ENCODE measurements around the gene VAV2.

The VAV2 gene

DNA sequence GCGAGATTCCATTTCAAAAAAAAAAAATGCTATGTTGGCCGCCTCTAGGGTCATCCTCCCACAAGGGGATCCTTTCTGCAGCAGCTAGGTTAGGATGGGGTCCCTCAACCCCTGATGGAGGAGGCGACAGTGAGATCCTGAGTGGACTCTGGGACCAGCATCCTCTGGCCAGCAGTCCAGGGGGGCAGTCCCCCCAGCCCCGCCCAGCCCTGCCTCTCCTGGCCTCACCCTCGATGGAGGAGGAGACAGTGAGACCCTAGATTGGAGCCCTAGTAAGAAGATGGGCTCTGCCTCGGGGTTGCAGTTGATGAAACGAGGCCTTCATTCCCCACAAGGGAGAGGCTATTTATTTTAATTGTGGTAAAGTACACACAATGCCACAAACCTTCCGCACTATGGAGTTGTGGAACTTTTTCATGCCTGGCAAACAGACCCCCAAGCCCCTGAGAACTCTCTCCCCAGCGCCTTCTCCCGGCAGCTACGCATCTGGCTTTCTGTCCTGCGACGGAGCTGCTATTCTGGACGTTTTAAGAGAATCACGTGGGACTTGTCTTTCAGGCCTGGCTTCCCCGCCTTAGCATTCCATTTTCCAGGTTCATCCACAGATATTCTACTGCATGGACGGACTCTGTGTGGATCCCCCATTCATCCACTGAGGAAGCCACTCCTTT lies 15.8 kb downstream of the VAV2 start:
- Histone ChIP-seq H3K4me3 (ENCODE audit: insufficient read depth, low read length, poor library complexity, severe bottlenecking) (no peak overlapping the region), H3K36me3 (ENCODE audit: low read length) (no peaks in the 10 kb centered on the region), H3K27ac (ENCODE audit: low read depth, low read length) (no peak overlapping the region), H4K20me1 (ENCODE audit: low read depth, low read length) (peaks cover 6% of the 10 kb centered on the region; the same call in 1 of the 2 replicates), H3F3A (ENCODE audit: insufficient read depth) (peaks cover 16% of the 10 kb centered on the region), H3K9me2 (replicated peaks; ENCODE audit: insufficient read depth, low read length) (no peaks in the 10 kb centered on the region), H2AFZ (ENCODE audit: low read depth, low read length, severe bottlenecking) (no peak overlapping the region), H3K79me2 (ENCODE audit: insufficient read depth, low read length) (peaks cover 86% of the 10 kb centered on the region), H3K27me3 (ENCODE audit: low read length) (no peaks in the 10 kb centered on the region), H3K9me3 (ENCODE audit: insufficient read depth, low read length) (no peaks in the 10 kb centered on the region), H3K9ac (ENCODE audit: low read length) (no peak overlapping the region), H3K4me2 (ENCODE audit: low read depth, low read length, poor library complexity, severe bottlenecking) (no peak overlapping the region)
- TF ChIP-seq, protein P1, sequence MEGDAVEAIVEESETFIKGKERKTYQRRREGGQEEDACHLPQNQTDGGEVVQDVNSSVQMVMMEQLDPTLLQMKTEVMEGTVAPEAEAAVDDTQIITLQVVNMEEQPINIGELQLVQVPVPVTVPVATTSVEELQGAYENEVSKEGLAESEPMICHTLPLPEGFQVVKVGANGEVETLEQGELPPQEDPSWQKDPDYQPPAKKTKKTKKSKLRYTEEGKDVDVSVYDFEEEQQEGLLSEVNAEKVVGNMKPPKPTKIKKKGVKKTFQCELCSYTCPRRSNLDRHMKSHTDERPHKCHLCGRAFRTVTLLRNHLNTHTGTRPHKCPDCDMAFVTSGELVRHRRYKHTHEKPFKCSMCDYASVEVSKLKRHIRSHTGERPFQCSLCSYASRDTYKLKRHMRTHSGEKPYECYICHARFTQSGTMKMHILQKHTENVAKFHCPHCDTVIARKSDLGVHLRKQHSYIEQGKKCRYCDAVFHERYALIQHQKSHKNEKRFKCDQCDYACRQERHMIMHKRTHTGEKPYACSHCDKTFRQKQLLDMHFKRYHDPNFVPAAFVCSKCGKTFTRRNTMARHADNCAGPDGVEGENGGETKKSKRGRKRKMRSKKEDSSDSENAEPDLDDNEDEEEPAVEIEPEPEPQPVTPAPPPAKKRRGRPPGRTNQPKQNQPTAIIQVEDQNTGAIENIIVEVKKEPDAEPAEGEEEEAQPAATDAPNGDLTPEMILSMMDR (IDR thresholded peaks at IDR 0.05; ENCODE audit: insufficient read depth, low read length, poor library complexity, severe bottlenecking): no peak
- no peak for TF ChIP-seq EZH2phosphoT487 (conservative IDR thresholded peaks at IDR 0.05; ENCODE audit: low read length)

DNA sequence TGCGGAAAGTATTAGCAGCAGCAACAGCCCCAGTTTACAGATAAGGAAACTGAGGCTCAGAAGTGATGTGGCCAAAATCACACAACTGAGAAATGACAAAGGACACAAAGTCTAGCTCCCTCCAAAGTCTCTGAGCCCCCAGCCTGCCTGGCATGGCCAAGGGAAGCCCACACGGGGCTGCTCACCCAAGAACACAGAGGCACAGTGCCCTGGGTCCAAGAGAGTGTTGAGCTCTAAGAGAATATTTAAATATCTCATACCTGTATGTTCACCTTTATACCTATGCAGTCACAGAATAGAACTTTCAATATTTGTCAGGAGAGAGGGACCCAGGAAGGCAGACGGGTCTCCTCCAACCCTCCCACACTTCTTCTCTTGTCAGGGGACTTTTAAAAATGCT lies 16.6 kb downstream of the VAV2 start:
- Histone ChIP-seq H4K20me1 (ENCODE audit: low read depth, low read length) (peaks cover 6% of the 10 kb centered on the region; the same call in 1 of the 2 replicates), H2AFZ (ENCODE audit: low read depth, low read length, severe bottlenecking) (no peak overlapping the region), H3K4me3 (ENCODE audit: insufficient read depth, low read length, poor library complexity, severe bottlenecking) (no peak overlapping the region), H3K79me2 (ENCODE audit: insufficient read depth, low read length) (peaks cover 90% of the 10 kb centered on the region), H3K4me2 (ENCODE audit: low read depth, low read length, poor library complexity, severe bottlenecking) (no peak overlapping the region), H3K27me3 (ENCODE audit: low read length) (no peaks in the 10 kb centered on the region), H3K9ac (ENCODE audit: low read length) (no peak overlapping the region), H3K9me3 (ENCODE audit: insufficient read depth, low read length) (no peaks in the 10 kb centered on the region), H3K27ac (ENCODE audit: low read depth, low read length) (no peak overlapping the region), H3F3A (ENCODE audit: insufficient read depth) (peaks cover 11% of the 10 kb centered on the region), H3K36me3 (ENCODE audit: low read length) (no peaks in the 10 kb centered on the region), H3K9me2 (replicated peaks; ENCODE audit: insufficient read depth, low read length) (no peaks in the 10 kb centered on the region)
- TF ChIP-seq, protein P1 (IDR thresholded peaks at IDR 0.05; ENCODE audit: insufficient read depth, low read length, poor library complexity, severe bottlenecking): no peak
- TF ChIP-seq EZH2phosphoT487 (conservative IDR thresholded peaks at IDR 0.05; ENCODE audit: low read length): no peak

DNA sequence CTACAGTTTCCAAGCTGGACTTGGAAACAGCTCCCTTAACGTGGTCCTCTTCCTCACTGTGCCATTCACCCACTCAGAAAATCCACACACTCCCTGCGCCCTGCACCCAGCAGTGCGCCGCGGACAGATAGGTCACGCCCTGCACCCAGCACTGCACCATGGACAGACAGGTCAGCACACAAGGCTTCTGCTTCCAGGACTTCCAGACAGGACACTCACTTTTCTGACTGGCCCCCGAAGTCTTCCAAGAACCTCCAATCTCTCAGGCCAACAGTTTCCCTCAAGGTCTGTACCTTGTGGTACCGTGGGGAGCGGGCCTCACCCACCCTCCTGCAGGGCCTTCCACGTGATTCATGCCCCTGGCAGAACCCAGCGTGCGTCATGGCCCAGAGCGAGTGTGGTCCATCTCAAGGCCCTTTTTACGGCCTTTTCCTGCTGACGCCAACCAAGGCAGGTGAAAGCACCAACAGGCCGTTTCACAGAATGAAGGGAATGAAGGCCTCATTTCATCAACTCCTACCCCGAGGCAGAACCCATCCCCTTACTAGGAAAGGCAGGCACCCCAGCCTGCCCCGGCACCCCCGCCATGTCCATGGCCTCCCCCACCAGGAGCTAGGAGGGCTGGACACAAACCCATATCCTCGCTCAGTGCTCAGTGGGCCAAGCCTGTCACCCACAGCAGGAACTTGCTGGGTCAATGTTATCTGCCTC lies 17.3 kb downstream of the VAV2 start:
- no peak overlapping the region for H3K4me3 ChIP-seq (ENCODE audit: insufficient read depth, low read length, poor library complexity, severe bottlenecking)
- H3F3A ChIP-seq (ENCODE audit: insufficient read depth): peaks cover 3% of the 10 kb centered on the region
- no peaks in the 10 kb centered on the region for H3K27me3 ChIP-seq (ENCODE audit: low read length)
- peaks cover 97% of the 10 kb centered on the region for H3K79me2 ChIP-seq (ENCODE audit: insufficient read depth, low read length)
- no peaks in the 10 kb centered on the region for H3K36me3 ChIP-seq (ENCODE audit: low read length)
- H3K4me2 ChIP-seq (ENCODE audit: low read depth, low read length, poor library complexity, severe bottlenecking): no peak overlapping the region
- H4K20me1 ChIP-seq (ENCODE audit: low read depth, low read length): peaks cover 6% of the 10 kb centered on the region; the same call in 1 of the 2 replicates
- H3K27ac ChIP-seq (ENCODE audit: low read depth, low read length): no peak overlapping the region
- H3K9me3 ChIP-seq (ENCODE audit: insufficient read depth, low read length): no peaks in the 10 kb centered on the region
- H3K9me2 ChIP-seq (replicated peaks; ENCODE audit: insufficient read depth, low read length): no peaks in the 10 kb centered on the region
- no peak for TF ChIP-seq EZH2phosphoT487 (conservative IDR thresholded peaks at IDR 0.05; ENCODE audit: low read length)
- TF ChIP-seq, protein P1 (IDR thresholded peaks at IDR 0.05; ENCODE audit: insufficient read depth, low read length, poor library complexity, severe bottlenecking): no peak
- H3K9ac ChIP-seq (ENCODE audit: low read length): no peak overlapping the region
- no peak overlapping the region for H2AFZ ChIP-seq (ENCODE audit: low read depth, low read length, severe bottlenecking)
